Cardiac muscle cell (in vitro differentiated cells and primary cell): ENCODE measurements around the gene GRAP2. TPM values are rescaled to one million over a fixed set of nuclear protein-coding genes. Genes with fewer than 3 reads are reported as not detected.

Source experiments
- DNase-seq, 2 donors: peaks; one replicate each; pipeline versions ENCODE4 v3.0.0 to v3.0.0-alpha.2; 2010 to 2017; ENCODE audit warnings: low read depth in 1 of 2, low spot score in 1 of 2
- H3K27ac ChIP-seq: fragments of 200-600 bp; sonication (generic); 2 replicates; pipeline ENCODE4 v1.5.1; 2016
- H3K27me3 ChIP-seq: fragments of 200-600 bp; sonication (generic); 2 replicates; pipeline ENCODE4 v1.6.0; 2016; ENCODE audit warnings: control low read depth
- H3K36me3 ChIP-seq: fragments of 200-600 bp; sonication (generic); 2 replicates; pipeline ENCODE4 v1.5.1; 2016; ENCODE audit warnings: control low read depth
- H3K4me1 ChIP-seq: fragments of 200-600 bp; sonication (generic); 2 replicates; pipeline ENCODE4 v1.8.1; 2017; ENCODE audit warnings: low read depth, mild to moderate bottlenecking, mixed run types
- H3K4me3 ChIP-seq: fragments of 200-600 bp; sonication (generic); 2 replicates; pipeline ENCODE4 v1.5.1; 2016; ENCODE audit warnings: mild to moderate bottlenecking
- H3K9me3 ChIP-seq: fragments of 200-600 bp; sonication (generic); 2 replicates; pipeline ENCODE4 v1.5.1; 2017; ENCODE audit warnings: low read depth, mild to moderate bottlenecking, control low read depth
- polyA plus RNA-seq: library from polyadenylated mRNA; unstranded; fragments of >200 nt; fragmentation: Nextera tagmentation; extraction: Ambion mirVana; gene quantifications from 2 replicates; pipeline ENCODE4 v1.2.1, GENCODE V29; 2016
- total RNA-seq: library from RNA; depleted of rRNA; stranded (reverse); fragments of >200 nt; gene quantifications from 2 replicates; pipeline ENCODE4 v1.2.3, GENCODE V29; 2016
- TF ChIP-seq, protein P1 (sequence below): IDR thresholded peaks from 2 replicates; pipeline ENCODE4 v1.5.1; 2012; ENCODE audit warnings: low read depth, mild to moderate bottlenecking, low read length

The GRAP2 gene
- total and polyA plus RNA-seq, 2 experiments from 2014 or later = 0.09 TPM; not detected in 1

DNA sequence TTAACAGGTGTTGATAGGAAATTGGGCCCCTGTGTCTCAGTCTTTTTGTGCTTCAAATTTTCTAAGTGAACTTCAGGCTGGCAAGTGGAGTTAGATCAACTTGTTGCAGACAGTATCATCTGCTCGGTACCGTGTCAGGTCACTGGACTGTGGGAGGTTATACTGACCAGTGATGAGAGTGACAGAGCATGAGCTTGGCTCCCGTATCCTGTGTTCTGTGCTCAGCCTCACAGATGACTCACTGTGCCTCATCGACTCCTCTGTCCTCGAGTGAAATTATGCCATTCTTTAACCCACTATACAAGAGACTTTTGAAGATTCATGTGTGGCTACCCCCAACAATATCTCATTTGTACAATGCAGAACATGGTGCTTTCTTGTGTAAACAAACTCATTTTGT is 7.9 kb downstream of the GRAP2 start:
- H3K9me3 ChIP-seq = no peaks in the 10 kb centered on the region
- no peak overlapping the region for H3K4me3 ChIP-seq
- TF ChIP-seq, protein P1, sequence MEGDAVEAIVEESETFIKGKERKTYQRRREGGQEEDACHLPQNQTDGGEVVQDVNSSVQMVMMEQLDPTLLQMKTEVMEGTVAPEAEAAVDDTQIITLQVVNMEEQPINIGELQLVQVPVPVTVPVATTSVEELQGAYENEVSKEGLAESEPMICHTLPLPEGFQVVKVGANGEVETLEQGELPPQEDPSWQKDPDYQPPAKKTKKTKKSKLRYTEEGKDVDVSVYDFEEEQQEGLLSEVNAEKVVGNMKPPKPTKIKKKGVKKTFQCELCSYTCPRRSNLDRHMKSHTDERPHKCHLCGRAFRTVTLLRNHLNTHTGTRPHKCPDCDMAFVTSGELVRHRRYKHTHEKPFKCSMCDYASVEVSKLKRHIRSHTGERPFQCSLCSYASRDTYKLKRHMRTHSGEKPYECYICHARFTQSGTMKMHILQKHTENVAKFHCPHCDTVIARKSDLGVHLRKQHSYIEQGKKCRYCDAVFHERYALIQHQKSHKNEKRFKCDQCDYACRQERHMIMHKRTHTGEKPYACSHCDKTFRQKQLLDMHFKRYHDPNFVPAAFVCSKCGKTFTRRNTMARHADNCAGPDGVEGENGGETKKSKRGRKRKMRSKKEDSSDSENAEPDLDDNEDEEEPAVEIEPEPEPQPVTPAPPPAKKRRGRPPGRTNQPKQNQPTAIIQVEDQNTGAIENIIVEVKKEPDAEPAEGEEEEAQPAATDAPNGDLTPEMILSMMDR = no peak
- H3K36me3 ChIP-seq = no peaks in the 10 kb centered on the region
- H3K27ac ChIP-seq = no peak overlapping the region
- no peaks in the 10 kb centered on the region for H3K27me3 ChIP-seq
- H3K4me1 ChIP-seq = peaks cover 2% of the 10 kb centered on the region
- no peak for DNase-seq

DNA sequence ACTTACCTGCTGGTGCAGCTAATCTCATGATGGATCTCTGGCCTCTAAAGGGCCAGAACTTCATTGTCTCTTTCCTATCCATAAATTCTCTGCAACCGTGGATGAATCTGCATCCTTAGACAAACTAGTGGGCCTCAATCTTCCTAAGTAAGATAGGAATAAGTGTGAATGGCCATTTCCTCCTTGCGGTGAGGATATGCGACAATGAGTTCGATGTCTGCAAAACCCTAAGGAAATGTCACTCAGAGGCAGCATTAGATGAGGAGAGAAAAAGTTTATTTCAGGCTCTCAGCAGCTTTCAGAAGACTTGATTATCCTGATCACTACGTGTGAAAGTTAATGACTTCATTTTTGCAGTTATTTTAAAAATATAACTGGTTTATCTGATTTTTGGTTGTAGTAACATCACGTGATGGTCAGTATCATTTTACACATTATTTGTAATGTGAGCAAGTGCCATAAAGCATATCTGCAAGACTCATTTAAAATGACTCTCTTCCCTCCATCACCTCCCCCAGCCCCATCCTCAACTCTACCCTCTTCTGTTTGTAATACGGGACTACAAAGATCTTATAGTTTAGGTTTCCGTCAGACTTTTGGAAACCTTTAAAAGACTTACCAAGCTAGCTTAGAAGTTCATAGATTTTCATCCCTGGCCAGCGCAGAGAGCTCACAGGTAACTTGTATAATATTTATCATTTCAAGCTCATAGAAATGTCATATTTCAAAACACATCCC is 10.2 kb downstream of the GRAP2 start:
- peaks cover 7% of the 10 kb centered on the region for H3K4me1 ChIP-seq
- no peaks in the 10 kb centered on the region for H3K36me3 ChIP-seq
- TF ChIP-seq, protein P1 = no peak
- no peaks in the 10 kb centered on the region for H3K9me3 ChIP-seq
- DNase-seq = no peak
- no peak overlapping the region for H3K4me3 ChIP-seq
- H3K27ac ChIP-seq = no peak overlapping the region
- H3K27me3 ChIP-seq = no peaks in the 10 kb centered on the region

DNA sequence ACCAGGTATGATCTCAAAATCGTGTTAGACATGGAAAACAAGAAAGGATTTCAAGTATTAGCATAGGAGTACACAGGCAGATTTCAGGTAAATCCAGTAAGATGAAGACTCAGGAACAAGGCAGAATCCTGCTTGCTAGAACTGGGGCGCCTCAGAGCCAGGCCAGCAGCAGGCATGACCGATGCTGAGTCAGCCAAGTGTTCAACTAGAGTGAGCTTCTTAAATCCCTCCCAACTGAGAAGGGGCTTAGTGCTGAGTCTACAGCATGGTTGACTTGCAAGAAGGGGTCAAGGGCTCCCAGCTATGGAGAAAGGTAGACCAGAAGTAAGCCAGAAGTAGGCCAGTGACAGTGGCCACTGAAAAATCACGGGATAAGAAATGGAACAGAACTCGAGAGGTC is 12.4 kb downstream of the GRAP2 start:
- Histone ChIP-seq H3K27ac (no peak overlapping the region), H3K4me1 (peaks cover 21% of the 10 kb centered on the region), H3K9me3 (no peaks in the 10 kb centered on the region), H3K4me3 (no peak overlapping the region), H3K27me3 (no peaks in the 10 kb centered on the region), H3K36me3 (no peaks in the 10 kb centered on the region)
- no peak for DNase-seq
- TF ChIP-seq, protein P1 = no peak

DNA sequence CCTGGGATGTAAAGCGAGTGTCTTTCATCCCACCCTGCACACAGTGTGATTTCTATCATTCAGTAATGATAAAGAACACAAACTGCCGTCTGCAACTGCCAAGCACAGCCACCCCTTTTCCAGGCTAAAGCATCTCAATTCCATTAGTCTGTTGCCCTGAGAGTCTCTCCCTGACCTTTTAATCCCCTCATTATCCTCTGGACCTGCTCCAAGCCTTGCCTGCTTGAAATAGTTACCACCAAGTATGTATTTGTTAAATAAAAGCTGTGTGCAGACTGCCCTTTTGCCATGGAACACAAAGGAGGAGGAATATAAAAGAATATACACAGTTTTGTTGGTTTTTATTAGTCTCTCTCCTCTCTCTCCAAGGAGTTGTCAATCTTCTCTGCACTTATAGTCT is 13.0 kb downstream of the GRAP2 start:
- H3K27me3 ChIP-seq = no peaks in the 10 kb centered on the region
- TF ChIP-seq, protein P1 = no peak
- no peaks in the 10 kb centered on the region for H3K9me3 ChIP-seq
- no peak overlapping the region for H3K27ac ChIP-seq
- peaks cover 23% of the 10 kb centered on the region for H3K4me1 ChIP-seq
- H3K36me3 ChIP-seq = no peaks in the 10 kb centered on the region
- H3K4me3 ChIP-seq = no peak overlapping the region
- no peak for DNase-seq

DNA sequence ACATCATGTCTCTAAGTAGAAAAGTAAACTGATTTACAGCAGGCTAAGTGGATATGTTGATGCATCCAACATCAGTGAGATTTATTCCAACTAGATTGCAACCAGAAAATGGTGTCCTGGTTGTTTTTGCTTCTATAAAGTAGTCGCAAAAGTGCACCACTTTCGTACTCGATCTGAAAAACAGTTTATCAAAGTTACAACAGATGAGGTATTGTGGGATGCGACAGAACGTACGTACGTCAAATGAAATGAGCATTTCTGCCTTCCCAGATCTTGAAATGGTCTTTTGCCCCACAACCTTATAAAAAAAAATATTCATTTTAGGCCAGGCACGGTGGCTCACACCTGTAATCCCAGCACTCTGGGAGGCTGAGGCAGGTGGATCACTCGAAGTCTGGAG is 13.7 kb downstream of the GRAP2 start:
- Histone ChIP-seq H3K27ac (no peak overlapping the region), H3K4me3 (no peak overlapping the region), H3K9me3 (no peaks in the 10 kb centered on the region), H3K36me3 (no peaks in the 10 kb centered on the region), H3K4me1 (peaks cover 23% of the 10 kb centered on the region), H3K27me3 (no peaks in the 10 kb centered on the region)
- DNase-seq = no peak
- TF ChIP-seq, protein P1 = no peak
